Islet precursor cell (in vitro differentiated cells): ENCODE results near the gene LRPAP1.
A peak's percentile ranks its signal among the peaks of the same experiment; 100 is the strongest.
"Not testable (repeated sequence)": the region's sequence is repeated elsewhere in the genome, so short reads cannot be mapped to it uniquely, and the experiment has no call there.

Source experiments
- DNase-seq: peaks from one replicate; pipeline ENCODE4 v3.0.0-alpha.2; 2018

LRPAP1 gene, protein sequence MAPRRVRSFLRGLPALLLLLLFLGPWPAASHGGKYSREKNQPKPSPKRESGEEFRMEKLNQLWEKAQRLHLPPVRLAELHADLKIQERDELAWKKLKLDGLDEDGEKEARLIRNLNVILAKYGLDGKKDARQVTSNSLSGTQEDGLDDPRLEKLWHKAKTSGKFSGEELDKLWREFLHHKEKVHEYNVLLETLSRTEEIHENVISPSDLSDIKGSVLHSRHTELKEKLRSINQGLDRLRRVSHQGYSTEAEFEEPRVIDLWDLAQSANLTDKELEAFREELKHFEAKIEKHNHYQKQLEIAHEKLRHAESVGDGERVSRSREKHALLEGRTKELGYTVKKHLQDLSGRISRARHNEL

GRCh38 chr4:3531879-3532750 lies at the start of gene LRPAP1:
Gene LRPAP1 (minus strand): TSS chr4:3532422. CDS start chr4:3532412, 10 bp downstream.
- DNase-seq, result peak; percentile 98

GRCh38 chr4:3581334-3582090 lies 49.3 kb upstream of the LRPAP1 start:
- DNase-seq, result not testable (repeated sequence)

GRCh38 chr4:3580859-3581258 lies 48.6 kb upstream of the LRPAP1 start:
- DNase-seq, result not testable (repeated sequence)

- not testable (repeated sequence) for DNase-seq
Observed at GRCh38 chr4:3578527-3579144, 46.4 kb upstream of the LRPAP1 start.

- not testable (repeated sequence) for DNase-seq
Observed at GRCh38 chr4:3578052-3578451, 45.8 kb upstream of the LRPAP1 start.

DNA sequence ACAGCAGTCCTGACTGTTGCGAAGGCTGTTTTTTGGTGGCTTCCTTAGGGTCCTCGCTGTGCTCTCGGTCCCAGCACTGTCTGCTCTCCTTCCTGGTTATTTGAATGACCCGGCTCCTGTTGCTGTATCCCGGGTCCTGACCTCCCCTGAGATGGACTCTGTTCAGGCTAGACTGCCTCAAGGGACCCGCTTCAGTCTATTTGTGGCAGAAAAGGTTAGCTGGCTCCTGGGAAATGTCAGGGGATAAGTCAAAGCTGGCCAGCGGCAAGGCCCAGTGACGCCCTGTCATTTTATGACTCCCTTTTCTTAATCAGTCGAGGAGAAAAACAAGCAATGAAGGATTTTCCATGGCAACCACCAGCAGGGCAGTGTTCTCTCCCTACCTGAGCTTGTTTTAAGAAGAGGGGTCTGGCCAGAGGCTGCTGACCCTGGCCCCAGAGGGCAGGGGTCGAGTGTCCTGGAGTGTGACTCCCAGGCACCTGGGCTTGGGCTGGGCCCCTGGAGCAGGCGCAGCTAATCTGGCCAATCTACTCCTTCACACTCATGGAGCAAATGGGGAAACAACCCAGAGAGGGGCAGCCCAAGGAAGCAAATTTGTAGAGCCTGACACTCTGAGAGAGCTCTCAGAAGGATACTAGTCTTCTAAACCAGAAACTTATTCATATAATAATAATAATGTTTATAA lies 45.1 kb upstream of the LRPAP1 start:
- not testable (repeated sequence) for DNase-seq

- not testable (repeated sequence) for DNase-seq
Observed at GRCh38 chr4:3576533-3577207, 44.4 kb upstream of the LRPAP1 start.

DNA sequence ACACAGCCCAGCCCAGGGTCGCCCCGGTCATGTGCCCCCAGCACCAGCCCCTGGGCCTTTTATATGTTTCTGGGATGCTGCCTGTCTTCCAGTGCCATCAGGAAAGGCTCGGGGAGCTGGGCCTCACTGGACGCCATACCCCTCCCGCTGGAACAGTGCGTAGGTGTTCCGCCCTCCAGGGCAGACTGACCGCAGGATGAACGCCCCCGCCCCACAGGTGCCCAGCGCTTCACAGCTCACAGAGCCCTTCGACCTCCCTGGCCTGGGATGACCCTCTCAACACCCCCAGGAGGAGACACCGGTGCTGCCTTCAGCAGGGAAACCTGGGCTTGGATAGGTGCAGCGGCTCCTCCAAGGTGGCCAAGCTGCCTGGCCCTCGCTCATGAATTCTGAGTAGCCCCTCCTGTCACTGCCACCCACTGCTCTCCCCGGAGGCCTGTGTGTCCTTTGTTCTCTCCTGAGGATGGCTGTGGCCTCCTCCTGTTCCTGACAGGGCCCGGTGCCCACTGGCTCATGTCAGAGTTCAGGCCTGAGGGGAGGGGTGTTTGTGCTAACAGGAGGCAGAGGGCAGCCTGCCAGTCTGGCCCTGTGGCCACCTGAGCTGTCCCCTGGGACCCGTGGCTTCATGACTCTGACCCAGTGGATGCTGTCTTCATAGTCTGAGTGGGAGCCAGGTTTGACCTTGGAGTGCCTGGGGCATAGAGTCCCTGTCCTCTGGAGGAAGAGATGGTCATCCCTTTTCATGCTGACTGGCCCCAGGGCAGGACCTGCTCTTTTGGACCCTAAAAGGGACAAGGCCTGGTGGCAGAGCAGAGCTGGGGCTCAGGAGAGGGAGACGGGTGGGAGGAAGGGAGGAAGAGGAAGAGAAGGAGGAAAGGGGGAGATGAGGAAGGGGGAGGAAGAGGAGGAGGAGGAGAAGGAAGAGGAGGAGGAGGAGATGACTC lies 43.5 kb upstream of the LRPAP1 start:
- DNase-seq, result not testable (repeated sequence)

GRCh38 chr4:3574865-3575264 lies 42.6 kb upstream of the LRPAP1 start:
- not testable (repeated sequence) for DNase-seq

DNA sequence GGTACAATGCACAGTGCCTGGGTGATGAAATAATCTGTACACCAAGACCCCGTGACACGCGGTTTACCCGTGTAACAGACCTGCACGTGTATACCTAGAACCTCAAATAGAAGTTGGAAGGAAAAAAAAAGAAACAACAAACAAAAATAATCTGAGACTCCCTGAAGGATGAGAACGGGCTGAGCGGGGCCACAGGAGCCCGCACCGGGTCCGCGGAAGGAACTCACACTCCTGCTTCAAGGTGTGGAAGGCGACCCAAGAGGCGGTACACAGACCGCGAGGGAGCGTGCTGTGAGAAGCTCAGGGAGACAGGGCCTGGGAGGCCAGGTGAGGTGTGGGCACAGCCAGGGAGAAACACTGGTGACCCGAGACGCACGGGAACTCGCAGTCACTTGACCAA lies 42.1 kb upstream of the LRPAP1 start:
- DNase-seq, result not testable (repeated sequence)

DNA sequence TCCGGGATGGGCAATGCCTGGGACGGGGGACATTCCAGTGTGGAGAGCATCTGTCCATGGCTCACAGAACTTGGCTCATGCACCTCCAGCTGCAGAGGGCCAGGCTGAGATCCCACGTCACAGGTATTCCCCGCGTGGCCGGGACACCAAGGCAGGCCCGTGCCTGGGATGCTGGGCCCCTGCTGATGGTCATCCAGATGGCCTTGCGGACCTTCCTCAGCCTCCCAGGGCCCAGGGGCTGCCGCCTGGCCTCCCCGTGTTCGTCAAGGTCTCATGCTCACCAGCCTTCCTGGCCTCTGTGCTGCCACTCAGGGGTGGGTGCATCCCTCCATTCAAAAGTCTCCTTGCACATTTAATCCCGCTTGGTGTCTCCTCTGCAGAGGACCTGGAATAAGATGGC lies 40.9 kb upstream of the LRPAP1 start:
- no peak for DNase-seq

DNA sequence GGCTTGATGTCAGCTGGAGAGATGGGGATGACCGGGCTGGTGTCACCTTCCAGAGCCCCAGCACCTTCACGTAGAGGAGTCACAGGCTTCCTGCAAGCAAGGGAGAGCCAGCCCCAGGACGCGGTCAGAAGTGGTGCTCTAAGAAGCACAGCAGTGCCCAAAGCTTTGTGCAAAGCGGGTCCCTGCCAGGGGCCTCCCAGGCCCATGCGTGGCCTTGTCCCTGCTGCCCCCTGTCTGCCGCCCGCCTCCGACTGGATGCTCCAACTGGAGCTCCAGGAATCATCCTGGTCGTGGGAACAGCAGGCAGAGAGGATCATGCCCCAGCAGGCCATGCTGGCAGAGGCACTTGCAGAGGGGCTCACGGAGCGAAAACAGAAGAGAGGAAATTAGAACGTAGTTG lies 40.1 kb upstream of the LRPAP1 start:
- DNase-seq, result no peak

DNA sequence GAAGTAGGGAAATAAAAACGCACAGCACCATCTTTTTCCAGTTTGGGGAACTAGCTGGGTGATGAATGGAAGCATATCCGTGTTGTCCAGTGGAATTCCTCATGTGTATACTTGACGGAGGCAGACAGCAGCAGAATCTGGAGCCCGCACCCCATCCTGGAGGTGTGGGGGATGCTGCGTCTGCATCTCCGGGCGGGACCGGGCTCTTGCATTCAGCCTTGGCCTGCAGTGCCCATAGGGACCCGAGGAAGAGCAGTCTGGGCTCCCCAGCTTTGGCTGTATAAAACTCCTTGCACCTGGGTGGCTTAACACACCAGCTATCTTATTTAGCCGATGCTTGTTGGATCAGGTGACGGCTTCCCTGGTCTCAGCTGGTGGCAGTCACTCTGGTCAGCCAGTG lies 39.7 kb upstream of the LRPAP1 start:
- DNase-seq, result no peak

- not testable (repeated sequence) for DNase-seq
Observed at GRCh38 chr4:3570923-3571322, 38.7 kb upstream of the LRPAP1 start.

DNA sequence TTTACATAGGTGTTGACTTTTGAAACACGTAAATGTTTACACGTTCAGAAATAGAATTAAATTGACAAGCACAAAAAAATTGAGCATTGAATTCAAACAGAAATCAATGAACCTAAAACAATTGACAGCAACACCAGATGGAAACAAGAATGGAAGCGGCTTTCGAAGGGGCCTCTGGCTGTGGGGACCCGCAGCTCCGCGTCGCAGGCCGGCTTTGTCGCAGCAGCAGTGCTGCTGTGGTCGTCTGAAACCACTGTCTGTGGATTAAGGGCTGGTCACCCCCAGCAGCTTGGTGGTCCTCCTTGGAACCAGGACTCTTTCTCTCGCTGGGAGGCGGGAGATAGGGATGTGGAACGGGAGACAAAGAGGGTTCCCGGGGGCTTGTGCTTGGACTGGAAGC lies 37.4 kb upstream of the LRPAP1 start:
- not testable (repeated sequence) for DNase-seq

DNA sequence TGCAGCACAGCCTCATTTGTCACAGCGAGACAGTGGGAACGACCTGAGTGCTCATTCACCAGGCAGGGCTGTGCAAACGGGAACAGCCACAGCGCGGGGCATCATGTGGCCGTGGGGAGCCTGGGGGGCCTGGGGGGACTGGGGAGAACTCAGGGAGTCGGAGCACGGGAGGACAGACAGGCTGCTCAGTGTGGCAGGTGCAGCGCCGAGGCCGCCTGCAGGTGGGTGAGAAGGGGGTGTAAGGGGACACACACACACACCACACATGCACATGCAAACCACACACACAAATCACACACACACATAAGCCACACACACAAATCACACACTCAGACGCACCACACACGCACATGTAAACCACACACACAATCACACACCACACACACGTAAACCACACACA lies 34.5 kb upstream of the LRPAP1 start:
- DNase-seq, result not testable (repeated sequence)

DNA sequence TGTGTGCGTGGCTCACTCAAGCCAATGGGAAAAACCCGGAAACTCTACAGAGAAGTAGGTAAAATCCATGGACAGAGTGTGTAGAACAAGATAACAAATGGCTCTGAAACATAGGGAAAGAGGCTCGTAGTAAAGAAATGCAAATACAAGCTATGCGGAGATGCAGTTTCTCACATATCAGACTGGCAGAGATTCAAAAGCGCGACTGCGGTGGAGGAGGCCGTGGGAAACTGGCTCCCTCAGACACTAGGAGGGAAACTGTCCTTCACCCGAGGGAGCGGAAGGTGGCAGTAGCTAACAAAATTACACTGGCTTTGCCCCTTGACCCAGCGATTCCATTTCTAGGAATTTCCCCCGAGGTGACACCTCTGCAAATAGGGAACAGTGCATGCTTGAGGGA lies 34.1 kb upstream of the LRPAP1 start:
- not testable (repeated sequence) for DNase-seq

DNA sequence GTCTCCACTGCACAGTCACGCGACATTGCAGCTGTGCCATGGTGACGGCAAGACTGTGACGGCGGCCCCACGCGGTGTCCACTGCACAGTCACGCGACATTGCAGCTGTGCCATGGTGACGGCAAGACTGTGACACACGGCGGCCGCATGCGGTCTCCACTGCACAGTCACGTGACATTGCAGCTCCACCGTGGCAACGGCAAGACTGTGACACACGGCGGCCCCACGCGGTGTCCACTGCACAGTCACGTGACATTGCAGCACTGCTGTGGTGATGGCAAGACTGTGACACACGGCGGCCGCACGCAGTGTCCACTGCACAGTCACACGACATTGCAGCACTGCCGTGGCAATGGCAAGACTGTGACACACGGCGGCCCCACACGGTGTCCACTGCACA lies 32.7 kb upstream of the LRPAP1 start:
- DNase-seq, result not testable (repeated sequence)

DNA sequence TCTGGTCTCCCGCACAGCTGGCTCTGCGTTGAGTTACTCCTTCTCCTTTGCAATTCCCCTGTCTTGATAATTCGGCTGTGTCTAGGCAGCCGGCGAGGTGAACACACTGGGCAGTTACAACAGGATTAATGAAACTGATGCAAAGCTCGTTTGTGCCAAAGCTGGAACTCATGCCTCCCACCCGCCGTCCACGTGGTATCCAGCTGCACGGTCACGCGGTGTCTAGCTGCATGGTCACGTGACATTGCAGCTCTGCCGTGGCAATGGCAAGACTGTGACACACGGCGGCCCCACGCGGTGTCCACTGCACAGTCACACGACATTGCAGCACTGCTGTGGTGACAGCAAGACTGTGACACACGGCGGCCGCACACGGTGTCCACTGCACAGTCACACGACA lies 31.2 kb upstream of the LRPAP1 start:
- no peak for DNase-seq

DNA sequence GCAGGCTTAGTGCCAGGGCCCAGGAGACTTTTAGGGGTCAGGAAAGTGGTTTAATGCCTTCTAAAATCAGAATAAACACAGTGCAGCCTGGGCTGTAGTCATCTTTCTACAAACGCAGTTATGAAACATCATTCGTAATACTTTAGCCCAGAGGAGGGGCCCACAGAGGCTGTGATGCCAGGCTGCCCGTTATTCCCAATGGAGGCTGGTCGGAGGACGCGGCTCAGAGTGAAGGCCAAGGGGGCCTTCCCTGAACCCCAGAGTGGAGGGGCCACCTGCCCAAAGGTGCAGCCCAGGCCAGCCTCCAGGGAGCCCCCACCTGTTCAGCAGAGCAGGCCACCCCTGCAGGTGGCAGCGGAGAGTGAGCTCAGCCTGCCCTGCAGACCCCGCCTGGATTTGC lies 29.9 kb upstream of the LRPAP1 start:
- DNase-seq, result not testable (repeated sequence)
